Karpas-422 (cell line): Measurements from ENCODE around the gene CCDC138. TPM values are rescaled to one million over a fixed set of nuclear protein-coding genes. Genes with fewer than 3 reads are reported as not detected.

ENCODE experiments used
- DNase-seq: peaks from one replicate; pipeline ENCODE4 v3.0.0-alpha.2; 2015
- H2AFZ ChIP-seq: fragments of 200-600 bp; sonication (generic); 2 replicates; pipeline ENCODE4 v1.6.1; 2014; ENCODE audit warnings: antibody characterized with exemption, low read length, mixed read lengths
- H3K27ac ChIP-seq: fragments of 200-600 bp; sonication (generic); 2 replicates; pipeline ENCODE4 v1.5.1; 2014; ENCODE audit warnings: mild to moderate bottlenecking, low read length, moderate library complexity
- H3K27me3 ChIP-seq: fragments of 200-600 bp; sonication (generic); 2 replicates; pipeline ENCODE4 v1.6.1; 2014; ENCODE audit warnings: low read length, mixed read lengths
- H3K36me3 ChIP-seq: fragments of 200-600 bp; sonication (generic); 2 replicates; pipeline ENCODE4 v1.6.1; 2014; ENCODE audit warnings: low read length, mixed read lengths; ENCODE audit not compliant: insufficient read depth
- H3K4me1 ChIP-seq: fragments of 200-600 bp; sonication (generic); 2 replicates; pipeline ENCODE4 v1.6.1; 2014; ENCODE audit warnings: mild to moderate bottlenecking, low read length, mixed read lengths
- H3K4me2 ChIP-seq: fragments of 200-600 bp; sonication (generic); 2 replicates; pipeline ENCODE4 v1.6.1; 2014; ENCODE audit warnings: low read length, low read depth, mild to moderate bottlenecking; ENCODE audit not compliant: poor library complexity, severe bottlenecking
- H3K4me3 ChIP-seq: fragments of 200-600 bp; sonication (generic); 2 replicates; pipeline ENCODE4 v1.5.1; 2014; ENCODE audit warnings: mild to moderate bottlenecking, antibody characterized with exemption, low read length, mixed read lengths
- H3K79me2 ChIP-seq: fragments of 200-600 bp; sonication (generic); 2 replicates; pipeline ENCODE4 v1.6.1; 2014; ENCODE audit warnings: mild to moderate bottlenecking, low read length, mixed read lengths
- H3K9ac ChIP-seq: fragments of 200-600 bp; sonication (generic); 2 replicates; pipeline ENCODE4 v1.6.0; 2014; ENCODE audit warnings: low read length
- H3K9me2 ChIP-seq: fragments of 200-600 bp; sonication (generic), shearing (Covaris generic); replicated peaks from 2 replicates; pipeline ENCODE4 v1.6.0; 2014; ENCODE audit warnings: mild to moderate bottlenecking, low read length, moderate library complexity; ENCODE audit not compliant: insufficient read depth
- H3K9me3 ChIP-seq: fragments of 300-700, 200-600 bp; sonication (generic); 2 replicates; pipeline ENCODE4 v1.6.1; 2014; ENCODE audit warnings: low read length, mixed read lengths
- H4K20me1 ChIP-seq: fragments of 200-600 bp; sonication (generic); 2 replicates; pipeline ENCODE4 v1.6.1; 2014; ENCODE audit warnings: mild to moderate bottlenecking, antibody characterized with exemption, low read length, low read depth; ENCODE audit not compliant: insufficient read depth
- total RNA-seq: library from RNA; depleted of rRNA; stranded (reverse); fragments of >200 nt; shearing (Covaris generic); gene quantifications from 2 replicates; pipeline ENCODE4 v1.2.3, GENCODE V29; 2014; ENCODE audit warnings: low replicate concordance

Gene CCDC138
- total RNA-seq, 1 experiment from 2014 or later: 15.3 TPM

GRCh38 chr2:108820482-108820881, 33.9 kb downstream of the CCDC138 start:
- H3K79me2 ChIP-seq: peaks cover 25% of the 10 kb centered on the region
- H3K9ac ChIP-seq: no peak overlapping the region
- no peaks in the 10 kb centered on the region for H3K27me3 ChIP-seq
- H3K36me3 ChIP-seq: peaks cover 63% of the 10 kb centered on the region
- H4K20me1 ChIP-seq: no peaks in the 10 kb centered on the region
- no peak overlapping the region for H3K4me3 ChIP-seq
- DNase-seq: no peak
- no peaks in the 10 kb centered on the region for H3K4me1 ChIP-seq
- 0 out of 2 replicates have a peak, but pooled peaks cover 3% of the 10 kb centered on the region for H3K9me3 ChIP-seq
- no peak overlapping the region for H3K27ac ChIP-seq
- no peaks in the 10 kb centered on the region for H3K9me2 ChIP-seq
- no peak overlapping the region for H2AFZ ChIP-seq
- H3K4me2 ChIP-seq: no peak overlapping the region

DNA sequence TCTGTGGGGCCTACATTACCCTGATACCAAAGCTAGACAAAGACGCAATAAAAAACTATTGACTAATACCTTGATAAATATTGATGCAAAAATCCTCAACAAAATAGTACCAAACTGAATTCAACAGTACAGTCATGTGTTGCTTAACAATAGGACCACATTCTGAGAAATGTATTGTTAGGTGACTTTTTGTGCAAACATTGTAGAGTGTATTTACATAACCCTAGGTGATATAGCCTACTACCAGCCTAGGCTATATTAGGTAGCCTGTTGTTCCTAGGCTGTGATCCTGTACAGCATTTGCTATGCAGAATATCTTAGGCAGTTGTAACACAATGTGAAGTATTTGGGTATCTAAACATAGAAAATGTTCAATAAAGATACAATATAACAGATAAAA, 36.7 kb downstream of the CCDC138 start:
- Histone ChIP-seq H3K27ac (no peak overlapping the region), H3K36me3 (peaks cover 51% of the 10 kb centered on the region), H3K9ac (no peak overlapping the region), H3K79me2 (peaks cover 20% of the 10 kb centered on the region), H3K4me1 (no peaks in the 10 kb centered on the region), H4K20me1 (no peaks in the 10 kb centered on the region), H2AFZ (no peak overlapping the region), H3K9me3 (0 out of 2 replicates have a peak, but pooled peaks cover 3% of the 10 kb centered on the region), H3K4me3 (no peak overlapping the region), H3K4me2 (no peak overlapping the region), H3K9me2 (no peaks in the 10 kb centered on the region), H3K27me3 (no peaks in the 10 kb centered on the region)
- no peak for DNase-seq

DNA sequence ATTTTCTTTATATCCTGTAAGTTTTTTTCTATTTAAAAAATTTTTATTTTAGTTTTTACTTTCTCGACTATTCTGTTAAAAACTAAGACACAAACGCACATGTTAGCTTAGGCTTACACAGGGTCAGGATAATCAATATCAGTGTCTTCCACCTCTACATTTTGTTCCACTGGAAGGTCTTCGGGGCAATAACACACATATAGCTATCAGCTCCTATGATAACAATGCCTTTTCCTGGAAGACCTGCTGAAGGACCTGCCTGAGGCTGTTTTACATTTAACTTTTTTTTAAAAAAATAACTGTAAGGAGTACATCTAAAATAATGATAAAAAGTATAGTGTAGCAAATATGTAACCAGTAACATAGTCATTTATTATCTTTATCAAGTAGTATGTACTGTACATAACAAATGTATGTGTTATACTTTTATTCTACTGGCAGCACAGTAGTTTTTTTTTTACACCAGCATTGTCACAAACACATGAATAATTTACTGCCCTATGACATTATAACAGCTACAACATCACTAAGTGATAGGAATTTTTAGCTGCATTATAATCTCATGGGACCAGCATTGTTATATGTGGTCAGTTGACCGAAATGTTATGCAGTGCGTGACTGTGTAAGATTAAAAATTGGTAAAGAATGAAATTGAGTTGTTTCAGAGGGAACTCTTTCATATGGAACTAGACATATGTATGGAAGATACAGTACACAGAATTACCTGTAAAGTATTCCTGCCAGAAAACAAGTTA, 37.9 kb downstream of the CCDC138 start:
- no peak for DNase-seq
- no peaks in the 10 kb centered on the region for H3K9me3 ChIP-seq
- peaks cover 41% of the 10 kb centered on the region for H3K36me3 ChIP-seq
- H4K20me1 ChIP-seq: no peaks in the 10 kb centered on the region
- H3K79me2 ChIP-seq: peaks cover 11% of the 10 kb centered on the region
- no peak overlapping the region for H3K4me3 ChIP-seq
- no peaks in the 10 kb centered on the region for H3K9me2 ChIP-seq
- no peak overlapping the region for H2AFZ ChIP-seq
- H3K9ac ChIP-seq: no peak overlapping the region
- no peaks in the 10 kb centered on the region for H3K4me1 ChIP-seq
- H3K4me2 ChIP-seq: no peak overlapping the region
- no peak overlapping the region for H3K27ac ChIP-seq
- H3K27me3 ChIP-seq: no peaks in the 10 kb centered on the region

- no peak overlapping the region for H3K4me2 ChIP-seq
- no peaks in the 10 kb centered on the region for H3K4me1 ChIP-seq
- H3K9me3 ChIP-seq: no peaks in the 10 kb centered on the region
- no peaks in the 10 kb centered on the region for H4K20me1 ChIP-seq
- H3K9me2 ChIP-seq: no peaks in the 10 kb centered on the region
- H3K36me3 ChIP-seq: peaks cover 33% of the 10 kb centered on the region; the same call in 1 of the 2 replicates
- H3K27me3 ChIP-seq: no peaks in the 10 kb centered on the region
- no peak overlapping the region for H3K4me3 ChIP-seq
- no peak overlapping the region for H3K9ac ChIP-seq
- H2AFZ ChIP-seq: no peak overlapping the region
- peaks cover 7% of the 10 kb centered on the region; the same call in 1 of the 2 replicates for H3K79me2 ChIP-seq
- no peak for DNase-seq
- no peak overlapping the region for H3K27ac ChIP-seq
These were observed 38.7 kb downstream of the CCDC138 start for GRCh38 chr2:108825254-108825653.

GRCh38 chr2:108825736-108826135, 39.2 kb downstream of the CCDC138 start:
- H3K27ac ChIP-seq: no peak overlapping the region

DNA sequence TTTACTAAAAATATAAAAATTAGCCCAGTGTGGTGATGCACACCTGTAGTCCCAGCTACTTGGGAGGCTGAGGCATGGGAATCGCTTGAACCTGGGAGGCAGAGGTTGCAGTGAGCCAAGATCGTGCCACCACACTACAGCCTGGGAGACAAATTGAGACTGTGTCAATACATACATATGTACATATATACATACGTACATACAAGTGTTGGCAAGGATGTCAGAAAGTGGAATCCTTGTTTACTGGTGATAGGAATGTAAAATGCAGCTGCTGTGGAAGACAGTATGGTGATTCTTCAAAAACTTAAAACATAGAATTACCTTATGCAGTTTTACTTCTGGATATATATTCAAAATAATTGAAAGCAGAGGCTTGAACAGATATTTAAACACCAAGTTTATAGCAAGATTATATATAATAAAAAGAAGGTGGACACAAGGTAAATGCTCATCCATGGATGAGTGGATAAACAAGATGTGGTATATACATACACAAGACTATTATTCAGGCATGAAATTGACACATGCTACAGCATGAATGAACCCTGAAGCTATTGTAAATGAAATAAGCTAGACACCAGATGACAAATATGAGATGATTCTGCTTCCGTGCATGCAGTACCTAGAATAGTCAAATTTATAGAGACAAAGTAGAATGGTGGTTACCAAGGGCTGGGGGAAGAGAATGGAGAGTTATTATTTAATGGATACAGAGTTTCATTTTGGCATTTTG, 43.2 kb downstream of the CCDC138 start:
- H3K9me3 ChIP-seq: no peaks in the 10 kb centered on the region
- H3K4me3 ChIP-seq: no peak overlapping the region
- peaks cover 25% of the 10 kb centered on the region for H3K36me3 ChIP-seq
- no peaks in the 10 kb centered on the region for H3K9me2 ChIP-seq
- no peaks in the 10 kb centered on the region for H4K20me1 ChIP-seq
- no peak overlapping the region for H2AFZ ChIP-seq
- no peaks in the 10 kb centered on the region for H3K4me1 ChIP-seq
- 0 out of 2 replicates have a peak, but pooled peaks cover 4% of the 10 kb centered on the region for H3K79me2 ChIP-seq
- no peaks in the 10 kb centered on the region for H3K27me3 ChIP-seq
- no peak overlapping the region for H3K4me2 ChIP-seq
- DNase-seq: no peak
- no peak overlapping the region for H3K27ac ChIP-seq
- H3K9ac ChIP-seq: no peak overlapping the region

More at GRCh38 chr2:108825736-108826135, 39.2 kb downstream of the CCDC138 start:
- Histone ChIP-seq H3K9me2 (no peaks in the 10 kb centered on the region), H3K27me3 (no peaks in the 10 kb centered on the region), H3K79me2 (peaks cover 7% of the 10 kb centered on the region; the same call in 1 of the 2 replicates), H3K9ac (no peak overlapping the region), H3K9me3 (no peaks in the 10 kb centered on the region), H4K20me1 (no peaks in the 10 kb centered on the region), H3K4me2 (no peak overlapping the region), H2AFZ (no peak overlapping the region), H3K4me3 (no peak overlapping the region), H3K36me3 (peaks cover 29% of the 10 kb centered on the region; the same call in 1 of the 2 replicates), H3K4me1 (no peaks in the 10 kb centered on the region)
- no peak for DNase-seq

DNA sequence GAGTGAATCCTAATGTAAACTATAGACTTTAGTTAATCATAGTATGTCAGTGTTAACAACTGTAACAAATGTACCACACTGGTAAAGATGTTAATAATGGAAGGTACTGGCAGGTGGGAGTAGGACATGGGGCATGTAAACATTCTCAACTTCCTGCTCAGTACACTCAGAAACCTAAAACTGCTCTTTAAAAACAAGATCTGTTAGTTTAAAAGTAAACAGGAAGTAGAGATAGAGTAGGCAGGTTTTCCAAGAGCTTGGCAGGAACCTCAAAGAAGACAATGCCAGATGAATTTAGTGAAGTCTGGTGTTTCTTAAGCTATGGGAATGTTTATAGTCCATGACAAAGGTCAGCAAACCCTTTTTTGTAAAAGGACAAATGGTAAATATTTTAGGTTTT, 46.6 kb downstream of the CCDC138 start:
- Histone ChIP-seq H3K9me2 (no peaks in the 10 kb centered on the region), H3K9ac (no peak overlapping the region), H2AFZ (no peak overlapping the region), H3K36me3 (peaks cover 27% of the 10 kb centered on the region), H3K9me3 (peaks cover 21% of the 10 kb centered on the region), H3K27me3 (no peaks in the 10 kb centered on the region), H3K79me2 (peaks cover 11% of the 10 kb centered on the region; the same call in 1 of the 2 replicates), H3K27ac (no peak overlapping the region), H3K4me2 (no peak overlapping the region), H3K4me1 (no peaks in the 10 kb centered on the region), H3K4me3 (no peak overlapping the region), H4K20me1 (no peaks in the 10 kb centered on the region)
- DNase-seq: no peak

GRCh38 chr2:108834620-108835019, 48.0 kb downstream of the CCDC138 start:
- Histone ChIP-seq H3K79me2 (peaks cover 15% of the 10 kb centered on the region; the same call in 1 of the 2 replicates), H3K36me3 (peaks cover 39% of the 10 kb centered on the region), H3K27ac (no peak overlapping the region), H4K20me1 (no peaks in the 10 kb centered on the region), H3K4me2 (no peak overlapping the region), H3K4me1 (no peaks in the 10 kb centered on the region), H3K9ac (no peak overlapping the region), H3K9me2 (no peaks in the 10 kb centered on the region), H3K27me3 (no peaks in the 10 kb centered on the region), H3K4me3 (no peak overlapping the region), H2AFZ (no peak overlapping the region), H3K9me3 (peaks cover 21% of the 10 kb centered on the region)
- no peak for DNase-seq
